Measurements from ENCODE around the gene MFN2.

- TF ChIP-seq EZH2 (IDR thresholded peaks at IDR 0.05; ENCODE audit: borderline replicate concordance, low read length), result no peak
- TF ChIP-seq CTCF (IDR thresholded peaks at IDR 0.05; ENCODE audit: low read length), result no peak
Measured at GRCh38 chr1:11955221-11955620, 25.0 kb upstream of the MFN2 start.

All from OCI-LY1 (cell line).